SK-N-MC (cell line): ENCODE measurements around the gene NUP133.
A peak's percentile ranks its signal among the peaks of the same experiment; 100 is the strongest.
"Not testable (repeated sequence)": the region's sequence is repeated elsewhere in the genome, so short reads cannot be mapped to it uniquely, and the experiment has no call there.

Experiments
- DNase-seq: peaks from one replicate; pipeline ENCODE4 v3.0.0-alpha.2; 2011; ENCODE audit warnings: low read depth, low spot score
- H3K27ac ChIP-seq: fragments of 200-600 bp; sonication (generic); 2 replicates; pipeline ENCODE4 v1.5.1; 2016; ENCODE audit warnings: mixed run types
- H3K36me3 ChIP-seq: fragments of 200-600 bp; sonication (generic); 2 replicates; pipeline ENCODE4 v1.6.1; 2017; ENCODE audit warnings: antibody characterized with exemption, low read length, mixed read lengths; ENCODE audit not compliant: insufficient read depth
- H3K4me3 ChIP-seq: fragments of 200-600 bp; sonication (generic); 2 replicates; pipeline ENCODE4 v1.5.1; 2016
- H3K9ac ChIP-seq: fragments of 200-600 bp; sonication (generic); 2 replicates; pipeline ENCODE4 v1.8.0; 2017; ENCODE audit warnings: mixed run types, mixed read lengths; ENCODE audit not compliant: insufficient read length
- H3K9me3 ChIP-seq: fragments of 200-600 bp; sonication (generic); 2 replicates; pipeline ENCODE4 v1.6.1; 2017; ENCODE audit warnings: low read depth, mild to moderate bottlenecking, antibody characterized with exemption, low read length, moderate library complexity, mixed read lengths
- EZH2 ChIP-seq: fragments of 200-600 bp; sonication (generic); IDR thresholded peaks from one replicate; pipeline ENCODE4 v1.6.1; 2017; ENCODE audit warnings: antibody characterized with exemption
- FOXP2 ChIP-seq: optimal IDR thresholded peaks from 2 replicates; pipeline ENCODE3; 2011; ENCODE audit warnings: mild to moderate bottlenecking, moderate library complexity; ENCODE audit not compliant: insufficient read depth; ENCODE audit errors: extremely low read length, control extremely low read depth
- POLR2AphosphoS5 ChIP-seq: IDR thresholded peaks from 2 replicates; pipeline ENCODE4 v1.6.1; 2012; ENCODE audit warnings: mild to moderate bottlenecking, low read depth, low read length, borderline replicate concordance

NUP133 gene

DNA sequence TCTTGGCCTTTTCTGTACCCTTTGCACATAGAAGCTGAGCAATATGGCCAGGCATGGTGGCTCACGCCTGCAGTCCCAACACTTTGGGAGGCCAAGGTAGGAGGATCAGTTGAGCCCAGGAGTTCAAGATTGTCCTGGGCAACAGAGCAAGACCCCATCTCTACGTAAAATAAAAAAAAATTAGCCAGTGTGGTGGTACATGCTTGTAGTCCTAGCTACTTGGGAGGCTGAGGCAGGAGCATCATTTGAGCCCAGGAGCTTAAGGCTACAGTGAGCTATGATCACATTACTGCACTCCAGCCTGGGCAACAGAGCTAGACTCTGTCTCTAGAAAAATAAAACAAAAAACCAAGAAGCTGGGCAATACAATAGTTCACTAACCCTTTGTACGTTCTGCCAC is 80.6 kb downstream of the NUP133 start:
- Histone ChIP-seq H3K4me3 (no peak overlapping the region), H3K9me3 (no peaks in the 10 kb centered on the region), H3K27ac (no peak overlapping the region), H3K36me3 (no peaks in the 10 kb centered on the region), H3K9ac (no peak overlapping the region)
- TF ChIP-seq POLR2AphosphoS5 (no peak), EZH2 (no peak), FOXP2 (no peak)
- DNase-seq: no peak

DNA sequence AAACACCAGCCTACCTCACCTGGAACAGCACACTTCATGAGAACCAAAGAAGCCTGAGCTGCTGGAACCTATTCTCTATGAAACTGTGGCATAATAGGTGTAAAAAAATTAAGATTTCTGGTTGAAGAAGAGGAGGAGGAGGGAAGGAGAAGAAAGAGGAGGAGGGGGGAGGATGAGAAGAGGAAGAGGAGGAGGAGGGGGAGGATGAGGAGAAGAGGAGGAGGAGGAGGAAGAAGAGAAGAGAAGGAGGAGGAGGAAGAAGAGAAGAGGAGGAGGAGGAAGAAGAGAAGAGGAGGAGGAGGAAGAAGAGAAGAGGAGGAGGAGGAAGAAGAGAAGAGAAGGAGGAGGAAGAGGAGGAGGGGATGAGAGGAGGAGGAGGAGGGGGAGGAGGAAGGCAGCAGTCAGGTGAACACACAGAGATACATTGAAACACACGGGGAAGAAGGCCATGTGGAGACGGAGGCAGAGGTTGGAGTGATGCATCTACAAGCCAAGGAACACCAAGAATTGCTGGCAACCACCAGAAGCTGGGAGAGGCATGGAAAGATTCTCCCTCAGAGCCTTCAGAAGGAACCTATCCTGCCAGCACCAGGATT is 82.5 kb downstream of the NUP133 start:
- H3K27ac ChIP-seq: no peak overlapping the region
- no peak overlapping the region for H3K9ac ChIP-seq
- TF ChIP-seq EZH2: no peak
- TF ChIP-seq FOXP2: no peak
- TF ChIP-seq POLR2AphosphoS5: no peak
- no peaks in the 10 kb centered on the region for H3K36me3 ChIP-seq
- no peaks in the 10 kb centered on the region for H3K9me3 ChIP-seq
- no peak for DNase-seq
- H3K4me3 ChIP-seq: no peak overlapping the region

DNA sequence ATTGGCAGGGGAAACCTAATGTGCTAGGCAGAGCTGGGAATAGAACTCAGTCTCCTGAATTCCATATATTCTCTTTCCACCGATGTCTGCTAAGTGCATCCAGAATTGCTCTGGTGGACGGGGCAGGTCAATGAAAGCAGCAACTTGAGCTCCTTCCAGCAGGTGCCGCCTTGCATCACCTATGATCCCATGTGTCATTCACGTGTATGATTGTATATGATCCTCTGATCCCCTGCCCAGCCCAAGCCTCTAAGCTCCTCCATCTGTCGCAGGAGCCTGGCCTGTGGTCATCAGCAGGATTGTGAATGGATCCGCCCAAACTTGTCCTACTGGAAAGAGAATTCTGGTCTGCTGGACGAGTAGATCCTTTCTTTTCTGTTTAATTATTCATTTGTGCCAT is 87.4 kb downstream of the NUP133 start:
- no peaks in the 10 kb centered on the region for H3K36me3 ChIP-seq
- TF ChIP-seq EZH2 (no peak), POLR2AphosphoS5 (no peak), FOXP2 (no peak)
- H3K27ac ChIP-seq: no peak overlapping the region
- H3K9me3 ChIP-seq: no peaks in the 10 kb centered on the region
- no peak for DNase-seq
- no peak overlapping the region for H3K4me3 ChIP-seq
- H3K9ac ChIP-seq: no peak overlapping the region

DNA sequence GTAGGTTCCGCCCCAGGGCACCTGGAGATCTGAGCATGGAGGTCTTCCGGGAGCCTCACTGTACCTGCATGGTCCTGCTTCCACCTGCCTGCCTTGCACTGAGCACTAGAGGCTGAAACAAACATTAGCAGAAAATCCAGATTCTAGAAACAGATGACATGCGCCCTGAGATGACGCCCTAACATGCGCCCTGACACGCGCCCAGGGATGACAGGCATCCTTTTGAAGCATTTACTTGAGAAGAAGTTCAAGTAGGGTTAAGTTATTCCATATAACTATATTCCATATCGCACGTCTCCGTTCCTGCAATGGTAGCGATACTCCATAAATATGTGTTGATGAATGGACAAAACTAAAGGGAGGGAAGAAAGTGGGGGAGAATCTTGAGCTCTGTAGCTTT is 87.9 kb downstream of the NUP133 start:
- DNase-seq: no peak
- Histone ChIP-seq H3K27ac (no peak overlapping the region), H3K36me3 (no peaks in the 10 kb centered on the region), H3K9me3 (no peaks in the 10 kb centered on the region), H3K9ac (no peak overlapping the region), H3K4me3 (no peak overlapping the region)
- no peak for TF ChIP-seq POLR2AphosphoS5

DNA sequence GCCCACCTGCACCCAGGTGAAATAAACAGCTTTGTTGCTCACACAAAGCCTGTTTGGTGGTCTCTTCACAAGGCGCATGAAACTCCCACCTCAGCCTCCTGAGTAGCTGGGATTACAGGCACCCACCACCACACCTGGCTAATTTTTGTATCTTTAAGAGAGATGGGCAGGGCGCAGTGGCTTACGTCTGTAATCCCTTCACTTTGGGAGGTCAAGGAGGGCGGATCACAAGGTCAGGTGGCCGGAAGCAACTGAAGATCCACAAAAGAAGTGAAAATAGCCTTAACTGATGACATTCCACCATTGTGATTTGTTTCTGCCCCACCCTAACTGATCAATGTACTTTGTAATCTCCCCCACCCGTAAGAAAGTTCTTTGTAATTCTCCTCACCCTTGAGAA is 89.6 kb downstream of the NUP133 start:
- H3K27ac ChIP-seq, H3K36me3 ChIP-seq, H3K9ac ChIP-seq, H3K4me3 ChIP-seq, H3K9me3 ChIP-seq, DNase-seq: not testable (repeated sequence)

DNA sequence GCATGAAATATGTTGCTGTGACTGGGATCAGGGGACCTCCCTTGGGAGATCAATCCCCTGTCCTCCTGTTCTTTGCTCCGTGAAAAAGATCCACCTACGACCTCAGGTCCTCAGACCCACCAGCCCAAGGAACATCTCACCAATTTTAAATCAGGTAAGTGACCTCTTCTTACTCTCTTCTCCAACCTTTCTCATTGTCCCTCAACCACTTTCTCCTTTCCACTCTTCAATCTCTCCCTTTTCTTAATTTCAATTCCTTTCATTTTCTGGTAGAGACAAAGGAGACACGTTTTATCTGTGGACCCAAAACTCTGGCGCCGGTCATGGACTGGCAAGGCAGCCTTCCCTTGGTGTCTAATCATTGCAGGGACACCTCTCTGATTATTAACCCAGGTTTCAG is 95.3 kb downstream of the NUP133 start:
- not testable (repeated sequence) for H3K9me3 ChIP-seq, DNase-seq, H3K4me3 ChIP-seq, H3K27ac ChIP-seq, H3K9ac ChIP-seq, H3K36me3 ChIP-seq

DNA sequence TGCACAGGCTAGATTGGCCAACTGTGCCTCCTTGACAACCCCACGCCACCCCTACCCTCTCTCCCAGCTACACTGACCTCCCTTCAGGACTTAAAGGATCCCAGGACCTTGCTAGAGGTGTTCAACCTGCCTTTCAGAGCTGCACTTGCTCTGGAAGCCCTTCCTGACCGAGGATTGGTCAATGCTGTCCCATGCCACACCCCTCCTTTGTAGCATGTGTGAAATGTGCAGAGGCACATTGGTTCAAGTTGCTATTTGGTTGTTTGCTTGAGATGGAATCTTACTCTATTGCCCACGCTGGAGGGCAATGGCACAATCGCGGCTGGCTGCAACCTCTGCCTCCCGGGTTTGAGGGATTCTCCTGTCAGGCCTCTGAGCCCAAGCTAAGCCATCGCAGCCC is 96.1 kb downstream of the NUP133 start:
- Histone ChIP-seq H3K4me3 (no peak overlapping the region), H3K36me3 (no peaks in the 10 kb centered on the region), H3K9me3 (no peaks in the 10 kb centered on the region), H3K27ac (no peak overlapping the region), H3K9ac (no peak overlapping the region)
- TF ChIP-seq POLR2AphosphoS5 (no peak), FOXP2 (no peak)
- no peak for DNase-seq

DNA sequence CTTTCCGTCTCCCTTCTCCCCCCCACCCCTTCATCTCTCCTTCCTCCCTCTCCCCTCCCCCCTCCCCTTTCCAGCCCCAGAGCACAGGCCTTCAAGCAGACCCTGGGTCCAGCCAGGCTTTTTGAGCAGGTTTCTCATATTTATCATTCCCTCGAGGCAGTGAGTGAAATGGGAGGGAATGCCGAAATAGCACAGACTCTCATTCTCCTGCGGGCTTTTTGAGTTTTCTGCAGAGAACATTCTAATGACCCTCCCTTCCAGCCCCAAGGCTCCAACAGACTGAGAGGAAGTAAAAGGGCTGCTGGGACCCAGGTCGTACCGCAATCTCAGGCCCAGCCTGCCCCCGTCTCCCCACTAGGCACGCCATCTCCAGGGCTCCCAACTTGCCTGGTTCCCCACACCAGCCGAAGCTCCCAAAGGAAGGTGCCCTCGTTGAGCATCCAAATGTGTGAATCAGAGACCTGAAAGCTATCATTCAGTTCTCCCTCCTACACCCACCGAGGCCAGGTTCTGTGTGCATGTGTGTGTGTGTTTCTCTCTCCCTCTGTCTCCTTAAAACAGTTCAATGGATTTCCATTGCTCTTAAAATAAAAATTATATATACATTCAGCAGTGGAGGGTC is 96.6 kb downstream of the NUP133 start:
- DNase-seq: no peak

DNA sequence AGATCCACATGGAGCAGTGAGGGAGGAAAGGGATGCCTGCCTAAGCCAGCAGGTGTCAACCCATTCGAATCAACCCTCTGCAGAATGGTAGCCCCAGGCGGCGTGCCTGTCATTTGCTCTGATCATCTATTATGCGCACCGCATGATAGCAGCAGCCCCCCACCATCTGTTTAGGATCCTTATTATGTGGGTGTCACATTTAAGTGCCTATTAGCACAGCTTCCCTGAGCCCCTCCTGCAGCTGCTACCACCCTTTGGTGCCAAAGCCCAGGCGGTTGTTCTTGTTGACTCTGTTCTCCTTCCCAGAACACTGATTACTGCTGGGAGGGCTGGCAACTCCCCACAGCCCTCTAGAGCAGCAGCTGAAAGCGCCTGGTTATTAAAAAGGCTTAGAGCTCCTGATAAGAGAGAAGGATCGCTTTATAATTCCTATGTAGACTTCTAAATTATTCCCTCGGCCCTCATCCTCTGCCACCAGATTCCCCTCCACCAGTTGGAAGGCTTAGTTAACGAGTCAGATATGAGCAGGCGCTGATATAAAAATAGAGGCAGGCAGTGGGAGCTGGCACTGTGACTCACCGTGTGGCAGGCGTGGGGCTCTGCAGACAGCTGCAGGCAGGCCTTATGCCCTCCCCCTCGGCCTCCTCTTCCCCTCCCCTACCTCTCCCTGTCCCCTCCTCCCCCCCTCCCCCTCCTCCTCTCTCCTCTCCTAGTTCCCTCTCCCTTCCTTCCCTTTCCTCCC is 97.3 kb downstream of the NUP133 start:
- H3K9ac ChIP-seq: no peak overlapping the region
- no peak for DNase-seq
- H3K9me3 ChIP-seq: no peaks in the 10 kb centered on the region
- peak overlapping the region; percentile 40 for H3K4me3 ChIP-seq
- H3K27ac ChIP-seq: no peak overlapping the region
- TF ChIP-seq FOXP2 (no peak), POLR2AphosphoS5 (no peak), EZH2 (no peak)
- H3K36me3 ChIP-seq: no peaks in the 10 kb centered on the region

More for the DNA sequence above, 96.6 kb downstream of the NUP133 start:
- Histone ChIP-seq H3K9me3 (no peaks in the 10 kb centered on the region), H3K27ac (no peak overlapping the region), H3K9ac (no peak overlapping the region), H3K36me3 (no peaks in the 10 kb centered on the region), H3K4me3 (no peak overlapping the region)
- no peak for TF ChIP-seq POLR2AphosphoS5
- TF ChIP-seq EZH2: no peak
- TF ChIP-seq FOXP2: no peak
